ENCODE measurements around the gene ARSB. TPM values are rescaled to one million over a fixed set of nuclear protein-coding genes. Genes with fewer than 3 reads are reported as not detected.

Gene ARSB
- total RNA-seq, 1 donor: 38.4 TPM

DNA sequence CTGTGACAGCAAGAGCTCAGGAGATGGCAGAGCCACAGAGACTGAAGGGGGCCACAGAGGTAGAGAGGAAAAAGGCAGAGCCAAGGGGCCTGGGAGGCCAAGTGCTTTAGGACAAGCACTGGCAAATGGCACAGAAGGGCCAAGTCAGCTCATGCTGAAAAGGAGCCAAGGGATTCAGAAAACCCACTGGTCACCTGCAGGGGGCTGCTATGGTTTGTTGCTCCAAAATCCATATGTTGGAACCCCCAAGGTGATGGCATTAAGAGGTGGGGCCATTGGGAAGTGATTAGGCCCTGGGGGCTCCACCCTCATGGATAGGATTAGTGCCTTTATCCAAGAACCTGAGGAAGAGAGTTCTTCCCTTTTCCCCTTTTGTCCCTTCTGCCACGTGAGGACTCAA is 165.4 kb downstream of the ARSB start:
- Histone ChIP-seq H3K27me3 (ENCODE audit: insufficient read depth, low read length) (no peaks in the 10 kb centered on the region), H3K36me3 (ENCODE audit: insufficient read depth, low read length) (no peaks in the 10 kb centered on the region), H3K4me3 (ENCODE audit: insufficient read depth, low read length) (no peak overlapping the region), H4K20me1 (ENCODE audit: insufficient read depth, low read length) (no peaks in the 10 kb centered on the region), H3K4me1 (ENCODE audit: insufficient read depth, low read length) (peaks cover 4% of the 10 kb centered on the region), H3K4me2 (ENCODE audit: insufficient read depth, low read length) (no peak overlapping the region), H2AFZ (ENCODE audit: low read length) (no peak overlapping the region), H3K9me3 (ENCODE audit: low read depth, low read length) (no peaks in the 10 kb centered on the region), H3K79me2 (ENCODE audit: insufficient read depth, low read length) (no peaks in the 10 kb centered on the region), H3K27ac (ENCODE audit: low read depth, low read length) (no peak overlapping the region)
- TF ChIP-seq, protein P1, sequence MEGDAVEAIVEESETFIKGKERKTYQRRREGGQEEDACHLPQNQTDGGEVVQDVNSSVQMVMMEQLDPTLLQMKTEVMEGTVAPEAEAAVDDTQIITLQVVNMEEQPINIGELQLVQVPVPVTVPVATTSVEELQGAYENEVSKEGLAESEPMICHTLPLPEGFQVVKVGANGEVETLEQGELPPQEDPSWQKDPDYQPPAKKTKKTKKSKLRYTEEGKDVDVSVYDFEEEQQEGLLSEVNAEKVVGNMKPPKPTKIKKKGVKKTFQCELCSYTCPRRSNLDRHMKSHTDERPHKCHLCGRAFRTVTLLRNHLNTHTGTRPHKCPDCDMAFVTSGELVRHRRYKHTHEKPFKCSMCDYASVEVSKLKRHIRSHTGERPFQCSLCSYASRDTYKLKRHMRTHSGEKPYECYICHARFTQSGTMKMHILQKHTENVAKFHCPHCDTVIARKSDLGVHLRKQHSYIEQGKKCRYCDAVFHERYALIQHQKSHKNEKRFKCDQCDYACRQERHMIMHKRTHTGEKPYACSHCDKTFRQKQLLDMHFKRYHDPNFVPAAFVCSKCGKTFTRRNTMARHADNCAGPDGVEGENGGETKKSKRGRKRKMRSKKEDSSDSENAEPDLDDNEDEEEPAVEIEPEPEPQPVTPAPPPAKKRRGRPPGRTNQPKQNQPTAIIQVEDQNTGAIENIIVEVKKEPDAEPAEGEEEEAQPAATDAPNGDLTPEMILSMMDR (IDR thresholded peaks at IDR 0.05; ENCODE audit: extremely low read depth, low read depth, low read length): no peak
- DNase-seq (ENCODE audit: insufficient read length, low spot score, missing footprints): no peak

DNA sequence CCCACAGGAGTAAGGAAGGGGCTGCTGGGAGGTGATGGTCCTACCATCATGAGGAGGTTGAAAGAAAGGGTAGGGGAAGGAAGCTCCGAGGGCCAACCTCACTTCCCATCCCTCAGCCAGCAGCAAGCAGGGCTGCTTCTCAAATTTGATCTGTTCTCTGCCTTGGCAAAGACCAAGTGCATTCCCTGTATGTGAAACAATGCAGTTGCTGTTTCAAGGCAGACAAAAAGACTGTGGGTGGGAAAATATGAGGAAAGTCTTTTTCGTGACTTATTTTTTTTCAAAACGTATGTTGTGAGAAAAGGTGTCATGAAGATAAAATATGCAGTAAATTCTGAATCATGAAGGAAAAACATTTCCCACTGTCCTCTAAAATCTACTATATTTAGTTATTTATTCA is 165.9 kb downstream of the ARSB start:
- Histone ChIP-seq H3K27me3 (ENCODE audit: insufficient read depth, low read length) (no peaks in the 10 kb centered on the region), H3K4me1 (ENCODE audit: insufficient read depth, low read length) (no peaks in the 10 kb centered on the region)
- no peak for DNase-seq (ENCODE audit: insufficient read length, low spot score, missing footprints)

DNA sequence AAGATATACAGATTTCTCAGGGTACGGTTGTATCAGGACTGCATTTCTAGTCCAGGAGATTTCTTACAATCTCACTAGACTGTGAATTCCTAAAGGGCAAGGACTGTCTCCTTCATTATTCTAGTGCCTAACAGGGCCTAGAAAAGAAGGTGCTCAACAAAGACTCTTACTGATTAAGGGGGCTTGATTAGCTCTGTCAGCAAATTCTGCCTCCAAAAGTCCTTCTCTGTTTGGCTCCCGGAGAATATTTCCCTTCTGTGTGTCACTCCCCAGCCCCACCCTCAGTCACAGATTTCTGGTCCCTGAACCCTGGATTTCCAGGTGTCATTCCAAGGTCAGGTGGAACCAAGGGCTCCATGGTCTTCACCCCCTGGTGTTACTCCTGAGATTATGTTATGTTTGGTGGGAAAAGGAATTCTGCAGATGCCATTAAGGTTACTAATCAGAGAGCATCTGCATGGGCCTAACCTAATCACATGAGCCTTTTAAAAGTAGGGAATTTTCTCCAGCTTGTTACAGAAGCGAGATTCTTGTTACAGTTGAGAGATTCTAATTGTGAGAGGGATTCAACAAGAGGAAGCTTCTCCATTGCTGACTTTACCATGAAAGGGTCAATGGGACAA is 168.9 kb downstream of the ARSB start:
- Histone ChIP-seq H3K79me2 (ENCODE audit: insufficient read depth, low read length) (no peaks in the 10 kb centered on the region), H3K36me3 (ENCODE audit: insufficient read depth, low read length) (no peaks in the 10 kb centered on the region), H3K27ac (ENCODE audit: low read depth, low read length) (no peak overlapping the region), H3K9me3 (ENCODE audit: low read depth, low read length) (no peaks in the 10 kb centered on the region), H2AFZ (ENCODE audit: low read length) (no peak overlapping the region), H3K4me1 (ENCODE audit: insufficient read depth, low read length) (no peaks in the 10 kb centered on the region), H3K4me2 (ENCODE audit: insufficient read depth, low read length) (no peak overlapping the region), H3K27me3 (ENCODE audit: insufficient read depth, low read length) (no peaks in the 10 kb centered on the region), H4K20me1 (ENCODE audit: insufficient read depth, low read length) (no peaks in the 10 kb centered on the region), H3K4me3 (ENCODE audit: insufficient read depth, low read length) (no peak overlapping the region)
- DNase-seq (ENCODE audit: insufficient read length, low spot score, missing footprints): peak; percentile 47
- TF ChIP-seq, protein P1 (IDR thresholded peaks at IDR 0.05; ENCODE audit: extremely low read depth, low read depth, low read length): no peak

More for the DNA sequence above, 165.9 kb downstream of the ARSB start:
- Histone ChIP-seq H3K79me2 (ENCODE audit: insufficient read depth, low read length) (no peaks in the 10 kb centered on the region), H3K27ac (ENCODE audit: low read depth, low read length) (no peak overlapping the region), H3K36me3 (ENCODE audit: insufficient read depth, low read length) (no peaks in the 10 kb centered on the region), H4K20me1 (ENCODE audit: insufficient read depth, low read length) (no peaks in the 10 kb centered on the region), H2AFZ (ENCODE audit: low read length) (no peak overlapping the region), H3K4me3 (ENCODE audit: insufficient read depth, low read length) (no peak overlapping the region), H3K4me2 (ENCODE audit: insufficient read depth, low read length) (no peak overlapping the region), H3K9me3 (ENCODE audit: low read depth, low read length) (no peaks in the 10 kb centered on the region)
- TF ChIP-seq, protein P1 (IDR thresholded peaks at IDR 0.05; ENCODE audit: extremely low read depth, low read depth, low read length): no peak

DNA sequence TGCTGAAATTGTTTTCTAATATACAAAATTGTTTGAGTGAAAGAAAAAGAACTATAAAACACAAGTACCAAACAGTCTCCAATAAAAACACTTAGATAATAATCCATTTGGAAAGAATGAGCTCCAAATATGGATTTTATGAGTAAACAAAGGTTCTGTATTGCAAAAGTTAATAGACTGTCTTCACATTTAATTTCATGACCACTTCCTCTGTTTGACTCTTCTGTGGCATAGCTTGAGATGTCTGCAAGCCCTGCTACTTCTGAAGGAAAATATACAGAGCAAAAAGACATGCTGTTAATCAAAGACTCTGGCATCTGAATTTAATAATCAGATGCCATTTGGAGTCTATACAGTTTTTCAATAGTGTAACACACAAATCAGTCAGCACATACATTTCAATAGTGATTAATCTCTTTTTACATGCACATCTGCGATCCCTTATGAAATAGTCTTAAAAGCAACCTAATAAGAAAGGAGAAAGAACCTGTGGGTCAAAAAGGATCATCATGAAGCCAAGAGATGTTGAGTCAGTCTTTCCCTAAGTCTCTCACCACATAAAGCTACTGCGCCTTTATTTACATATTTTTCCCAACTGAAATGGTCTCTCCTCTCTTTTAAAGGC is 171.1 kb downstream of the ARSB start:
- TF ChIP-seq, protein P1 (IDR thresholded peaks at IDR 0.05; ENCODE audit: extremely low read depth, low read depth, low read length): no peak
- no peak for DNase-seq (ENCODE audit: insufficient read length, low spot score, missing footprints)

More for the DNA sequence above, 171.1 kb downstream of the ARSB start:
- H3K27ac ChIP-seq (ENCODE audit: low read depth, low read length): no peak overlapping the region
- H2AFZ ChIP-seq (ENCODE audit: low read length): no peak overlapping the region
- no peaks in the 10 kb centered on the region for H3K36me3 ChIP-seq (ENCODE audit: insufficient read depth, low read length)
- no peak overlapping the region for H3K4me3 ChIP-seq (ENCODE audit: insufficient read depth, low read length)
- H3K27me3 ChIP-seq (ENCODE audit: insufficient read depth, low read length): no peaks in the 10 kb centered on the region
- no peaks in the 10 kb centered on the region for H3K9me3 ChIP-seq (ENCODE audit: low read depth, low read length)
- no peaks in the 10 kb centered on the region for H3K4me1 ChIP-seq (ENCODE audit: insufficient read depth, low read length)
- H4K20me1 ChIP-seq (ENCODE audit: insufficient read depth, low read length): no peaks in the 10 kb centered on the region
- no peaks in the 10 kb centered on the region for H3K79me2 ChIP-seq (ENCODE audit: insufficient read depth, low read length)
- H3K4me2 ChIP-seq (ENCODE audit: insufficient read depth, low read length): no peak overlapping the region
